Measurements from ENCODE around the gene CPNE1.

Gene CPNE1

DNA sequence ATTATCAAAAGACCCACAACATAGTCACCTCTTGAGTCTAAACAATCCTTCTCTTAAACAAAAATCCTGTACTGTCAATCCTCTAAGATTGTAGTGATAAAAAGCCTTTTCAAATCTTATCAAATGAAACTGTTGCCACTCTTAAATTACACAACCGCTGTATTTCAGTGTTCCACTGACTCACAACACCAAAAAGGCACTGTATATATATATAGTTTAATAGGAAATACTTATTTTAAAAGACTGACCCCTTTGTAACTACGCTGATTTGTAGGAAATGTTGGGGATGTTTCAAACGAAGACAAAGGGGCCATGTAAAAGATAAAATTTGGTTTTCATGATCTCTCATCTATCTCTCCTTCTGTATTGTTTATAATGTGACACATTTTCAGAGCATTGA lies 14.1 kb downstream of the CPNE1 start:
- Histone ChIP-seq H3K36me3 (ENCODE audit: control insufficient read depth, insufficient read depth, low read length, severe bottlenecking) (peaks cover 35% of the 10 kb centered on the region), H3K4me3 (ENCODE audit: low read length) (no peak overlapping the region)
- no peak for DNase-seq (ENCODE audit: low read depth)

DNA sequence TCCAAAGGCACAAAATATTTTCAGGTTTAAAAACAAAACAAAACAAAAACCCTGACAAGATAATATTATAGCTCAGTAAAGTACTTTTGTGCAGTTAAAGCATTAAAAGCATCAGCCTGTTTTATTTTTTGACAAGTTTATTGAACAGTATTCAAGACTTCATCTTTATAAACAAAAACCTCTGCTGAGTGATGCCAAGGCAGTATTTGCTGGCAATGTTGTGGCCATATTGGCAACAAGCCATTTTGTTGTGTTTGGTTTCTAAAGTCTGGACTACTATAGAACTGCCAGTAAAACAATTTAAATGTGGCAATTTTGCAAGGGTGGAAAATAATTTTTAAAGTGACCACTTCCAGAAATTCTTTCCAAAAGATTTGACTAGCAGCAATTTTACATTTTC lies 15.9 kb downstream of the CPNE1 start:
- H3K36me3 ChIP-seq (ENCODE audit: control insufficient read depth, insufficient read depth, low read length, severe bottlenecking), result peaks cover 20% of the 10 kb centered on the region
- peak; percentile 56 for DNase-seq (ENCODE audit: low read depth)

More for the DNA sequence above, 14.1 kb downstream of the CPNE1 start:
- Histone ChIP-seq H3K27me3 (replicated peaks; ENCODE audit: control insufficient read depth, insufficient read depth, low read length) (no peaks in the 10 kb centered on the region), H3K4me1 (ENCODE audit: control insufficient read depth, insufficient read depth, low read length) (peaks cover 10% of the 10 kb centered on the region), H3K9me3 (ENCODE audit: control insufficient read depth, low read length) (no peaks in the 10 kb centered on the region), H3K9ac (ENCODE audit: low read length) (no peak overlapping the region)

DNA sequence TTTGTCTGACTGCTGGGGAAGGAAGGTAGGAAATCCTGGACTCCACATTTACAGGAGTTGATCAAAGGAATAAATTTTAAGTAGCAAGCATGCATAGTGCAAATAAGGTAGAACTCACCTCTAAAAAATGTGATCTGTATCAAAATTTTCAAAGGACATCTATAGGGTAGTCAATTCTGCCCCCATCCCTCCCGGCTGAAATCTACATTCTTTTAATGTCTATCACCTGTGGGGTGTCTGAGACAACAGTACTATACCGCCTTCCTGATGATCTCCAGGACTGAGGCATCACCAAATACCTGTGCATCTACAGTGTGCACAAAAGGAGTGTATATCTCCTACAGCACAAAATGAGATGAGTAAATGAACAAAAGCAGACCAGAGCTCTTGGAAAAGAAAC lies 19.9 kb downstream of the CPNE1 start:
- no peaks in the 10 kb centered on the region for H3K9me3 ChIP-seq (ENCODE audit: control insufficient read depth, low read length)

More for the DNA sequence above, 15.9 kb downstream of the CPNE1 start:
- H3K9me3 ChIP-seq (ENCODE audit: control insufficient read depth, low read length), result no peaks in the 10 kb centered on the region
- no peak overlapping the region for H3K9ac ChIP-seq (ENCODE audit: low read length)
- H3K4me3 ChIP-seq (ENCODE audit: low read length), result no peak overlapping the region
- H3K27me3 ChIP-seq (replicated peaks; ENCODE audit: control insufficient read depth, insufficient read depth, low read length), result no peaks in the 10 kb centered on the region
- H3K4me1 ChIP-seq (ENCODE audit: control insufficient read depth, insufficient read depth, low read length), result peaks cover 10% of the 10 kb centered on the region

DNA sequence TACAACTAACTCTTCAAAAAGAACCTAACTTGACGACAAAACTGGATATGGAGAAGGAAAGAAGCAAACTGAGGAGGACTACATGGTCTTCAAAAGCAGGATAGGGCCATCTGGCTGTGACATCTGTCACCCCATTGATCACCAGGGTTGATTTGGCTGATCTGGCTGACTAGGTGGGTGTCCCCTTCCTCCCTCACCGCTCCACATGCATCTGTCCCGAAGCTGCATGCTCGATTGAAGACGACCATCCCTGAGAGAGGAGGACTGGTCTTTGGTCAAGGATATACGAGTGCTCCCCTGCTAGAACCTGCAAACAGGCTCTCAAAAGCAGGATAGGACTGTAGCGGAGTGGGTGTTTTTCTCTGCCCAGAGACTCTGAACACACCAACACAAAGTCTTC lies 21.7 kb downstream of the CPNE1 start:
- Histone ChIP-seq H3K4me3 (ENCODE audit: low read length) (no peak overlapping the region), H3K9me3 (ENCODE audit: control insufficient read depth, low read length) (no peaks in the 10 kb centered on the region), H3K9ac (ENCODE audit: low read length) (no peak overlapping the region), H3K4me1 (ENCODE audit: control insufficient read depth, insufficient read depth, low read length) (peaks cover 8% of the 10 kb centered on the region), H3K36me3 (ENCODE audit: control insufficient read depth, insufficient read depth, low read length, severe bottlenecking) (no peaks in the 10 kb centered on the region), H3K27me3 (replicated peaks; ENCODE audit: control insufficient read depth, insufficient read depth, low read length) (no peaks in the 10 kb centered on the region)
- DNase-seq (ENCODE audit: low read depth), result no peak

More for the DNA sequence above, 19.9 kb downstream of the CPNE1 start:
- Histone ChIP-seq H3K4me3 (ENCODE audit: low read length) (no peak overlapping the region), H3K27me3 (replicated peaks; ENCODE audit: control insufficient read depth, insufficient read depth, low read length) (no peaks in the 10 kb centered on the region), H3K4me1 (ENCODE audit: control insufficient read depth, insufficient read depth, low read length) (peaks cover 10% of the 10 kb centered on the region), H3K9ac (ENCODE audit: low read length) (no peak overlapping the region), H3K36me3 (ENCODE audit: control insufficient read depth, insufficient read depth, low read length, severe bottlenecking) (no peaks in the 10 kb centered on the region)
- DNase-seq (ENCODE audit: low read depth), result no peak

DNA sequence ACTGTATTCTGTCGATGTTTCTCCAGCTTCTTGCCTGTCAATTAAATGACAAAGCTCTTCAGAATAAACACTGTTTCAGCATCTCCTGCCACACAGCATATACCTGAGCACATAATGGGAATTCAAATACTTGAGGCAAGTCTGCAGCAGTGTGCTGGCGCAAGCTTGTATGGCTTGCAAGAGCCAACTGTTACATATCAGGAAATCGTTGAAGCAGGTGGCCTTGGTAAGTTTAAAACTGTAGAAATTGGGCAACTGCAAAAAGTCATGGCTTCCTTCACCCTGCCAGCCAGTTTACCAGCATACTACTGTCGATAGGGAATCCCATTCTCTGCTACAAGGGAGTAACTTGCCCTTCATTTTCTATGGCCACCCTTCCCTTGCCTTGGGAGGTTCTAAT lies 23.0 kb downstream of the CPNE1 start:
- DNase-seq (ENCODE audit: low read depth), result no peak
- Histone ChIP-seq H3K27me3 (replicated peaks; ENCODE audit: control insufficient read depth, insufficient read depth, low read length) (no peaks in the 10 kb centered on the region), H3K9ac (ENCODE audit: low read length) (no peak overlapping the region), H3K36me3 (ENCODE audit: control insufficient read depth, insufficient read depth, low read length, severe bottlenecking) (no peaks in the 10 kb centered on the region), H3K9me3 (ENCODE audit: control insufficient read depth, low read length) (no peaks in the 10 kb centered on the region), H3K4me3 (ENCODE audit: low read length) (no peak overlapping the region), H3K4me1 (ENCODE audit: control insufficient read depth, insufficient read depth, low read length) (peaks cover 8% of the 10 kb centered on the region)

- no peak for DNase-seq (ENCODE audit: low read depth)
- Histone ChIP-seq H3K4me3 (ENCODE audit: low read length) (no peak overlapping the region), H3K9ac (ENCODE audit: low read length) (no peak overlapping the region), H3K4me1 (ENCODE audit: control insufficient read depth, insufficient read depth, low read length) (peaks cover 16% of the 10 kb centered on the region), H3K27me3 (replicated peaks; ENCODE audit: control insufficient read depth, insufficient read depth, low read length) (no peaks in the 10 kb centered on the region), H3K9me3 (ENCODE audit: control insufficient read depth, low read length) (no peaks in the 10 kb centered on the region), H3K36me3 (ENCODE audit: control insufficient read depth, insufficient read depth, low read length, severe bottlenecking) (no peaks in the 10 kb centered on the region)
These were observed 24.0 kb downstream of the CPNE1 start for GRCh38 chr20:35640724-35641123.

DNA sequence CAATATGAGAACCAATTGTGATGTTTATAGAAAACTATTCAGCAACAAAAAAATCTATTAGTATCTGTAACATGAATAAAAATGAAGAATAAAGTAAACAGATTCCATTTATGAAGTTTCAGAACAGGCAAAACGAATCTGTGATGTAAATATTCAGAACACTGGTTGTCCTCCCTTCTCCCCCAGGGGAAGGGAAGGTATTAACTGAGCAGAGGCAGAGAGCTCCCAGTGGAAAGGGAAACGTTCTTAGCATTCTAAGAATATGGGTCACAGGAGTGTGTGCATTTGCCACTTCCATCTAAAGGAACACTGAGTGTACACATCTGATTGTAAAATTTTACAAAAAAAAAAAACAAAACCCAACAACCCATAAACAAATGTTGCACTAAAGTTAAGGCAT lies 25.9 kb downstream of the CPNE1 start:
- H3K9ac ChIP-seq (ENCODE audit: low read length), result no peak overlapping the region
- no peaks in the 10 kb centered on the region for H3K36me3 ChIP-seq (ENCODE audit: control insufficient read depth, insufficient read depth, low read length, severe bottlenecking)
- H3K4me1 ChIP-seq (ENCODE audit: control insufficient read depth, insufficient read depth, low read length), result peaks cover 21% of the 10 kb centered on the region
- no peak overlapping the region for H3K4me3 ChIP-seq (ENCODE audit: low read length)
- no peaks in the 10 kb centered on the region for H3K9me3 ChIP-seq (ENCODE audit: control insufficient read depth, low read length)
- H3K27me3 ChIP-seq (replicated peaks; ENCODE audit: control insufficient read depth, insufficient read depth, low read length), result no peaks in the 10 kb centered on the region
- no peak for DNase-seq (ENCODE audit: low read depth)

DNA sequence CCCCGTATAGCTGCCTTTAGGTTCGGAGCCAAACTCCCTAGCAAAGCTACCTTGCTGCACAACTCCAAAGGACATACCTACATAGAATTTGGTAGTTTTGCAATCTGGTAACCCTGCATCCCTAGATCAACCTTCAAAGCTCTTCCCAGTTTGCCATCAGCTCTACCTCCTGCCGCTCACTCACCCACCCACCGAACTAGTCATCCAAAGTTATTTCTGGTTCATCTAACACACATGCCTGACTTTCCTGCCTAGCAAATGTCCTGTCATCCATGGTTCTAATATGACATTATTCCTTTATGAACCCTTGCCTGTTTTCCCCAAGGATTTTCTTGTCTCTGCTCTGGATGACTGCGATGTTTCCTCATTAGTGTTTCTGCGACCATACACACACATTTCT lies 27.4 kb downstream of the CPNE1 start:
- no peak for DNase-seq (ENCODE audit: low read depth)
- peaks cover 21% of the 10 kb centered on the region for H3K4me1 ChIP-seq (ENCODE audit: control insufficient read depth, insufficient read depth, low read length)
- no peaks in the 10 kb centered on the region for H3K27me3 ChIP-seq (replicated peaks; ENCODE audit: control insufficient read depth, insufficient read depth, low read length)
- no peak overlapping the region for H3K4me3 ChIP-seq (ENCODE audit: low read length)
- H3K9me3 ChIP-seq (ENCODE audit: control insufficient read depth, low read length), result no peaks in the 10 kb centered on the region
- peaks cover 4% of the 10 kb centered on the region for H3K36me3 ChIP-seq (ENCODE audit: control insufficient read depth, insufficient read depth, low read length, severe bottlenecking)
- no peak overlapping the region for H3K9ac ChIP-seq (ENCODE audit: low read length)

- Histone ChIP-seq H3K4me1 (ENCODE audit: control insufficient read depth, insufficient read depth, low read length) (peaks cover 21% of the 10 kb centered on the region), H3K4me3 (ENCODE audit: low read length) (no peak overlapping the region), H3K27me3 (replicated peaks; ENCODE audit: control insufficient read depth, insufficient read depth, low read length) (no peaks in the 10 kb centered on the region), H3K36me3 (ENCODE audit: control insufficient read depth, insufficient read depth, low read length, severe bottlenecking) (peaks cover 15% of the 10 kb centered on the region), H3K9me3 (ENCODE audit: control insufficient read depth, low read length) (no peaks in the 10 kb centered on the region), H3K9ac (ENCODE audit: low read length) (no peak overlapping the region)
- DNase-seq (ENCODE audit: low read depth), result no peak
These were observed 28.6 kb downstream of the CPNE1 start for GRCh38 chr20:35636095-35636494.

- DNase-seq (ENCODE audit: low read depth), result no peak
- H3K9ac ChIP-seq (ENCODE audit: low read length), result no peak overlapping the region
These were observed 29.0 kb downstream of the CPNE1 start for GRCh38 chr20:35635652-35636051.

DNA sequence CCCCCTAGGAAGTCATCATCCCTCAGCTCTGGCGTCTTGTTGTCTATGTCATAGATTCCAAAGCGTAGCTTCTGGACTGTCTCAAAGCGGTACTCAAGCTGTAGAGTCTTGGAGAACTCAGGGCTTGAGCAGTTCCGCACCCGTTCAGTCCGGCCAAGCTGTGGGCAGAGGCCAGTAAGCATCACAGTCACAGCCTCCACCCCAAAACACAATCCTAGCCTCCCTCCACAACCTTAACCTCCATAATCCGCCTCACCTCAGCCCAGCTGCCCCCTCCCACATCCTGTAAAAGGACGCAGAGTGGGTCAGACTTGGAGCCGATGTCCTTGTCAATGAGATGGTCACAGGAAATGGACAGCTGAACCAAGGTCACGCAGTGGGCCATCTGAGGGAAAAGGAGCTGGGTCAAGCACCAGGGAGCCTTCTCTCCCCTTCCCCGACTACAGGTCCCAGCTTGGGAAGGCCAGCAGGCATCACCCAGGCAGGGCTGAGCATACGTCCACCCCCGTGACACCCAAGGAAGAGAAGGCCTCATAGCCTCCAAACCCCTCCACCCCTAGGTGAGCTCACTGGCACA lies 32.1 kb downstream of the CPNE1 start:
- Histone ChIP-seq H3K36me3 (ENCODE audit: control insufficient read depth, insufficient read depth, low read length, severe bottlenecking) (peaks cover 40% of the 10 kb centered on the region), H3K27me3 (replicated peaks; ENCODE audit: control insufficient read depth, insufficient read depth, low read length) (no peaks in the 10 kb centered on the region), H3K4me3 (ENCODE audit: low read length) (no peak overlapping the region), H3K4me1 (ENCODE audit: control insufficient read depth, insufficient read depth, low read length) (peaks cover 16% of the 10 kb centered on the region), H3K9me3 (ENCODE audit: control insufficient read depth, low read length) (no peaks in the 10 kb centered on the region), H3K9ac (ENCODE audit: low read length) (no peak overlapping the region)
- DNase-seq (ENCODE audit: low read depth), result no peak

More at GRCh38 chr20:35635652-35636051, 29.0 kb downstream of the CPNE1 start:
- peaks cover 21% of the 10 kb centered on the region for H3K4me1 ChIP-seq (ENCODE audit: control insufficient read depth, insufficient read depth, low read length)
- no peaks in the 10 kb centered on the region for H3K9me3 ChIP-seq (ENCODE audit: control insufficient read depth, low read length)
- H3K27me3 ChIP-seq (replicated peaks; ENCODE audit: control insufficient read depth, insufficient read depth, low read length), result no peaks in the 10 kb centered on the region
- no peak overlapping the region for H3K4me3 ChIP-seq (ENCODE audit: low read length)
- H3K36me3 ChIP-seq (ENCODE audit: control insufficient read depth, insufficient read depth, low read length, severe bottlenecking), result peaks cover 20% of the 10 kb centered on the region

- Histone ChIP-seq H3K9me3 (ENCODE audit: control insufficient read depth, low read length) (no peaks in the 10 kb centered on the region), H3K36me3 (ENCODE audit: control insufficient read depth, insufficient read depth, low read length, severe bottlenecking) (peaks cover 58% of the 10 kb centered on the region), H3K4me1 (ENCODE audit: control insufficient read depth, insufficient read depth, low read length) (peaks cover 7% of the 10 kb centered on the region), H3K9ac (ENCODE audit: low read length) (no peak overlapping the region), H3K4me3 (ENCODE audit: low read length) (no peak overlapping the region), H3K27me3 (replicated peaks; ENCODE audit: control insufficient read depth, insufficient read depth, low read length) (no peaks in the 10 kb centered on the region)
- no peak for DNase-seq (ENCODE audit: low read depth)
These were observed 34.1 kb downstream of the CPNE1 start for GRCh38 chr20:35630636-35631035.

Data from adipocyte (in vitro differentiated cells).